ENCODE measurements around the gene ERAP2. TPM values are rescaled to one million over a fixed set of nuclear protein-coding genes. Genes with fewer than 3 reads are reported as not detected.

The ERAP2 gene
- total RNA-seq, 1 donor from 2014 or later: 45.6 TPM

- no peak for DNase-seq (ENCODE audit: low read depth)
- no peak overlapping the region for H3K4me3 ChIP-seq (ENCODE audit: low read depth, low read length)
- no peak for TF ChIP-seq CTCF (conservative IDR thresholded peaks at IDR 0.05; ENCODE audit: low read depth, low read length)
Measured at GRCh38 chr5:96922499-96923244, 46.4 kb downstream of the ERAP2 start.

- no peak for TF ChIP-seq CTCF (conservative IDR thresholded peaks at IDR 0.05; ENCODE audit: low read depth, low read length)
- DNase-seq (ENCODE audit: low read depth): no peak
- no peak overlapping the region for H3K4me3 ChIP-seq (ENCODE audit: low read depth, low read length)
Measured at GRCh38 chr5:96924016-96924443, 47.7 kb downstream of the ERAP2 start.

- no peak for TF ChIP-seq CTCF (conservative IDR thresholded peaks at IDR 0.05; ENCODE audit: low read depth, low read length)
- no peak for DNase-seq (ENCODE audit: low read depth)
- no peak overlapping the region for H3K4me3 ChIP-seq (ENCODE audit: low read depth, low read length)
Measured at GRCh38 chr5:96926276-96926675, 50.0 kb downstream of the ERAP2 start.

GRCh38 chr5:96927008-96927407 lies 50.7 kb downstream of the ERAP2 start:
- TF ChIP-seq CTCF (conservative IDR thresholded peaks at IDR 0.05; ENCODE audit: low read depth, low read length): no peak
- no peak for DNase-seq (ENCODE audit: low read depth)

GRCh38 chr5:96928931-96929708 lies 52.8 kb downstream of the ERAP2 start:
- DNase-seq (ENCODE audit: low read depth): no peak
- TF ChIP-seq CTCF (conservative IDR thresholded peaks at IDR 0.05; ENCODE audit: low read depth, low read length): no peak
- no peak overlapping the region for H3K4me3 ChIP-seq (ENCODE audit: low read depth, low read length)

More at GRCh38 chr5:96927008-96927407, 50.7 kb downstream of the ERAP2 start:
- no peak overlapping the region for H3K4me3 ChIP-seq (ENCODE audit: low read depth, low read length)

GRCh38 chr5:96930058-96930457 lies 53.8 kb downstream of the ERAP2 start:
- no peak for TF ChIP-seq CTCF (conservative IDR thresholded peaks at IDR 0.05; ENCODE audit: low read depth, low read length)
- no peak for DNase-seq (ENCODE audit: low read depth)
- H3K4me3 ChIP-seq (ENCODE audit: low read depth, low read length): no peak overlapping the region
